NCI-H2107 treated with DMSO at 0.1 percent for 48 hours (cell line): ENCODE measurements around the gene WNT11.
A peak's percentile ranks its signal among the peaks of the same experiment; 100 is the strongest.

Experiments used
- DNase-seq: peaks from one replicate; lab custom pipeline; 2025; ENCODE audit not compliant: unreplicated experiment; lab: John Stamatoyannopoulos, UW

WNT11 gene

GRCh38 chr11:76238551-76238950 lies 32.2 kb upstream of the WNT11 start:
- DNase-seq = no peak

- DNase-seq = no peak
Observed at GRCh38 chr11:76237914-76238313, 31.6 kb upstream of the WNT11 start.

GRCh38 chr11:76237000-76237649 lies 30.8 kb upstream of the WNT11 start:
- DNase-seq = no peak

GRCh38 chr11:76236092-76236999 lies 30.0 kb upstream of the WNT11 start:
- peak; percentile 55 for DNase-seq

- peak; percentile 81 for DNase-seq
Observed at GRCh38 chr11:76235233-76236091, 29.2 kb upstream of the WNT11 start.

GRCh38 chr11:76234416-76235232 lies 28.3 kb upstream of the WNT11 start:
- DNase-seq = no peak

- no peak for DNase-seq
Observed at GRCh38 chr11:76234021-76234415, 27.7 kb upstream of the WNT11 start.

- no peak for DNase-seq
Observed at GRCh38 chr11:76233196-76233921, 27.1 kb upstream of the WNT11 start.

GRCh38 chr11:76232026-76232665 lies 25.8 kb upstream of the WNT11 start:
- no peak for DNase-seq

- no peak for DNase-seq
Observed at GRCh38 chr11:76231121-76231738, 24.9 kb upstream of the WNT11 start.

- DNase-seq = no peak
Observed at GRCh38 chr11:76230392-76230791, 24.1 kb upstream of the WNT11 start.

- no peak for DNase-seq
Observed at GRCh38 chr11:76229690-76230240, 23.5 kb upstream of the WNT11 start.

- no peak for DNase-seq
Observed at GRCh38 chr11:76228875-76229149, 22.5 kb upstream of the WNT11 start.

- no peak for DNase-seq
Observed at GRCh38 chr11:76228071-76228874, 22.0 kb upstream of the WNT11 start.

- DNase-seq = no peak
Observed at GRCh38 chr11:76226626-76227025, 20.3 kb upstream of the WNT11 start.

GRCh38 chr11:76225122-76225611 lies 18.9 kb upstream of the WNT11 start:
- no peak for DNase-seq

GRCh38 chr11:76224461-76225121 lies 18.3 kb upstream of the WNT11 start:
- DNase-seq = no peak
